ENCODE data around the gene MBOAT1.
A peak's percentile ranks its signal among the peaks of the same experiment; 100 is the strongest.
"Not testable (repeated sequence)": the region's sequence is repeated elsewhere in the genome, so short reads cannot be mapped to it uniquely, and the experiment has no call there.

MBOAT1 gene

DNA sequence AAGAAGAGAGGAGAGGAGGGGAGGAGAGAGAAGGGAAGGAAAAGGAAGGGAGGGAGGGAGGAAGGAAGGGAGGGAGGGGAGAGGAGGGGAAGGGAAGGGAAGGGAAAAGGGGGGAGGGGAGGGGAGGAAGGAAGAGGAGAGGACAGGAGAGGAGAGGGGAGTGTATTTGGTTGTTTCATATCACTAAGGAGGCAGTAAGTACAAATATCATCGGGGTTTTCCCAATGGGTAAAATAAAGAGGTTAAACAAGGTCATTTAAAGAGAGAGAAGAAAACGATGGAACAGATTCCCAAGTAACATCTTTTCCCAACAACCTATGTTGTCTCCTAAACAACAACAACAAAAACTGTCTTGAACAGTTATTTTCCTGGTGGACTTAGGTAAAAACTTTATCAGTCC lies 43.6 kb downstream of the MBOAT1 start:
- DNase-seq, result no peak

DNA sequence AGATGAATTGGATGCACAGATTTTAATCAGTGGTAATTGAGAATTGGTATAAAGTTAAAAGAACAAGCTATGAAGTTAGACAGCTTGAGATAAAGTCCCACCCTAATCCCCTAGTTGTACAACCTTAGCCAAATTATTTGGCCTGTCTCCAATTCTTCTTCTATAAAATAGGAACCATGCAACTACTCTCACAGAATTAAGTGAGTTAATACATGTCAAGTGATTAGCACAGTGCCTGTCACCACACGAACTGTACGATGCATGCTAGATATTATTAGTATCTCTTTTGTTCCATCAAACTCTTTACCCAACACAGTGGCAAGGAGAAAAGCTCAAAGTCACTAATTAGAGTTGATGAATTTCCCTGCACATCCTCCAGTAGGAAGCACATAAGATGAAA lies 44.7 kb downstream of the MBOAT1 start:
- DNase-seq, result no peak

GRCh38 chr6:20166210-20166609 lies 46.1 kb downstream of the MBOAT1 start:
- no peak for DNase-seq

DNA sequence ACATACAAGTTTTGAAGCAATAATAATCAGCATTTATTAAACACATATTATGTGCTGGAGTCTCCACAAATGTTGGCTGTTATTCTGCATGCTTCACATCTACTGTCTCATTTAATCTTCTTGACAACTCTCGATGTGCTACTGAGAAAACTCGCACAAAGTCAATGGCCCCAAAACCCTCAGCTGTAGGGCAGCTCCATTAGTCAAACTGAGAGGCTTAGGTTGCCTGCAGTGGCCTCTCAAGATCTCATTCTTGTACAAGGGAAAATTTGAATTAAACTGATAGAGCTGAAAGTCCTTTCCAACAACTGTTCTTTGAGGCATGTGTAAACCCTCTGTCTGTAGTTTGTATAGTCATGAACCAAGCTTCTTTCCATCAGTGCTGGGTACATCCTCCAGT lies 49.8 kb downstream of the MBOAT1 start:
- no peak for DNase-seq

DNA sequence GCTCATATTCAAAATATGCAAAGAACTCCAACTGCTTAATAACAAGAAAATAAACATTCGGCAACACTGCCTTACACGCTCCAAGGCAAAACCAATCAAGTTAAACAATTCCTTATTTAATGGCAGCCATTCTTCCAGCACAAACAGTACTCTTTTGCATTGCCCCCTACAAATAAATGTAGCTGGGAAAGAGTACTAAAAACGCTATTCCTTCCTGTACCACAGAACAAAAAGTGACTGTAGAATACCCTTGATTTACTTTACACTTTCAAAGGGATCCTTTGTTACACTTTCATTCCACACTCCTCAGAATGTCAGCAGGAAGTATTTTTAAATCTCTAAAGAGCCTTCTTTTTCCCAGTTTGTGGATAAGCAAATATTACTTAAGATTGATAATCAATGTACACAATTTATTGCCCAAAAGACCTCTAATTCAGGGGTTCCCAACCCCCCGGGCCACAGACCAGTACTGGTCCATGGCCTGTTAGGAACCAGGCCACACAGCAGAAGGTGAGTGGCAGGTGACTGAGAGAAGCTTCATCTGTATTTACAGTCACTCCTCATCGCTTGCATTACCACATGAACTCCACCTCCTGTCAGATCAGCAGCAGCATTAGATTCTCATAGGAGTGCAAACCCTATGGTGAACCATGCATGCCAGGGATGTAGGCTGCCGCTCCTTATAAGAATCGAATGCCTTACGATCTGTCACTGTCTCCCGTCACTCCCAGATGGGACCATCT lies 51.6 kb downstream of the MBOAT1 start:
- no peak for DNase-seq

DNA sequence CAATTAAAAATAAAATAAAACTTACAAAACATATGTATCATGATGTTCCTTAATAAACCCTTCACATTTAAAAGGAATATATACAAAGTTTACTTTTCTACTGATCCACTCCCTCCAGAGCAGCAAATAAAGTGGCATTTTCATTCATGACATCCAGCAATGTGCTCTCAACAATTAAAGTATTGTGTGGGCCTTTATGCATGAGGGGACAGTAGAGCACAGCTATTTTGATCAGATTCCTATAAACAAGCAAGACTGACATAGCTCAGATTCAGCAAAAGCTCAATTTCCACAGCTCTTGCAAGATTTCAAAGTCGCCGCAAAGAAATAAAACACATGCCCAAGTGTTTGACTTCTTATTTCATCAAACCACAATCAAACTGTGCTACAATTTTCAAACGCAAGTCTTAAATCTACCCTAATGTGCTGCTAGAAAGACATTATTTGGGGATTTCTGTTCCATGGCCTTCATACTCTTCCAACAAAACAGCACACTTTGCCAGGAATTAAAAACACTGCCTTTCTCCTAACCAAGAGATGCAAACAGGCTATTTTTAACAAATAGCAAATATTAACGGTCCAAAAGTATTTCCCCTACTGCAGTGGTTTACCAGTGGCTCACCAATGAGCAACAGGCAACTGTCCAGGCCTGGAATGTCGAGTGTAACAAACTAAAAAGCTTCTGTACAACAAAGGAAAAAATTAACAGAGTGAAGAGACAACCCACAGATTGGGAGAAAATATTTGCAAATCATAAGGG lies 52.3 kb downstream of the MBOAT1 start:
- no peak for DNase-seq

GRCh38 chr6:20159098-20159497 lies 53.2 kb downstream of the MBOAT1 start:
- no peak for DNase-seq

GRCh38 chr6:20158676-20159075 lies 53.6 kb downstream of the MBOAT1 start:
- DNase-seq, result no peak

DNA sequence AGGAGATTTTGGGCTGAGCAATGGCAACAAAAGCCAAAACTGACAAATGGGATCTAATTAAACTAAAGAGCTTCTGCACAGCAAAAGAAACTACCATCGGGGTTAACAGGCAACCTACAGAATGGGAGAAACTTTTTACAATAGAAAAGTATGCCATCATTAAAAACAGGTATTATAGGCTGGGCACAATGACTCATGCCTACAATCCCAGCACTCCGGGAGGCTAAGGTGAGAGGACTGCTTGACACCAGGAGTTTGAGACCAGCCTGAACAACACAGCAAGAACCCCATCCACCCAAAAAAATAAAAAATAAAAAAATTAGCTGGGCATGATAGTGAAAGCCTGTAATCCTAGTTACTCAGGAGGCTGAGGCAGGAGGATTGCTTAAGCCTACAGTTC lies 55.4 kb downstream of the MBOAT1 start:
- no peak for DNase-seq

DNA sequence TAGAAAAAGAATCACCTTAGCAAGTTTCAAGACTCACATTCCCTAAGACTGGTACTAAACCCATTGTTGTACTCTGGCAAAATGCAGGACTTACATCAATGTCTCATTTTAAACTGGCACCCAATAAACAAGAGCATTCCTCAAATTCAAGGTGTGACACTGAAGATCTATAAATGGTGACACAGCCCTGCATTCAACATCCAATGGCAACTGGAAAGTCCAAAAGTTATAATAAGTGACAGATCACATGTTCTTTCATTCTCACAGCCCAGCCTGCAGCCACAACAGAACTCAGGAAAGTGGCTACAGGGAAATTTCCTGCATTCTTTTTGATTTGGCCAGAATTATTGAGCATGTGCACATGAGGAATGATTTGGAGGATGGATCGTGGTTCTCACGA lies 57.5 kb downstream of the MBOAT1 start:
- DNase-seq, result no peak

DNA sequence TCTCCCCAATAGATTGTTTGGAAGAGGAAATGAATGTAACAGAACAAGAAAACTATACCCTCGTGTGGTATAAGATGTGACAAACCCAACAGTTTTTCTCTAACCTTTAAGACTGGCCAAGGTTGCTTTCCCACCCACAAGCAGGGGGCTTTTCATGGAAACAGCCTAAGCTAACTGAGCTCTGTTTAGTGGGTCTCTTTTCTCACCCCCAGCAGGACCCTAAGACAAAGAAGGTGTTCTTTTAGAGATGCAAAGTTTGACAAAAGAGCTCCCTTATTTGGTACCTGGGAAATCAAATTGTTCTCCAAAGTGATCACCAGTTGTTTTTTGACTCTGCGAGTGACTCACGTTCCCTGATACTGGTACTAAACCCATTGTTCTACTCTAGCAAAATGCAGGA lies 59.1 kb downstream of the MBOAT1 start:
- DNase-seq, result no peak

DNA sequence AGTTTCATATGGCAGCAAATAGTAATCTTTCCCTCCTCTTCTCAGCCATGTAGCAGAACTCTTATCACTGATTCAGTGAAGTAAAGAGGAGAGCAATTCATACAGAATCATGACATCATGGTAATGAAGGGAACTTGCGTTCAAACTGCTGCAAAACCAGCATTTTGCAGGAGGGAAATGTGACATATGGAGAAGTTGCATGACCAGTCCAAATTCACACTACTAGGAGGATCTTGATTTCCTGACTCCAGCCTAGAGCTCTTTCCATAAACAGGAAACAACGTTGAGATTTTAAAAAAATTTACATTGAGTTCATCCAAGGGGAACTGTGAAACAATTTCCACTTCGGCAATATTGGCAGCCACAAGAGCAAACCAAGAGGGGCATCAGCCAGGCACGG lies 63.8 kb downstream of the MBOAT1 start:
- no peak for DNase-seq

DNA sequence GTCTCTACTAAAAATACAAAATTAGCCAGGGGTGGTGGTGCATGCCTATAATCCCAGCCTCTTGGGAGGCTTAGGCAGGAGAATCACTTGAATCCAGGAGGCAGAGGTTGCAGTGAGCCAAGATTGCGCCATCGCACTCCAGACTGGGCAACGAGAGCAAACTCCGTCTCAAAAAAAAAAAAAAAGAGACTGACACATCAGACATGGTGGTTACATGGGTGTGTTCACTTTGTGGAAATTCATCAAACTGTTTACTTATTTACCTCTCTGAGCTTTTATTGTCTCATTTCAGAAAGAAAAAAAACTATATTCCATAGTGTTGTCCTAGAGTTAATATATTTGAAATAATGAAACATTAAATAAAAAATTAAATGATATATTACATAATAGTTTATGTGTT lies 64.8 kb downstream of the MBOAT1 start:
- no peak for DNase-seq

- DNase-seq, result not testable (repeated sequence)
Measured at GRCh38 chr6:20146831-20147230, 65.4 kb downstream of the MBOAT1 start.

GRCh38 chr6:20146291-20146690 lies 66.0 kb downstream of the MBOAT1 start:
- no peak for DNase-seq

DNA sequence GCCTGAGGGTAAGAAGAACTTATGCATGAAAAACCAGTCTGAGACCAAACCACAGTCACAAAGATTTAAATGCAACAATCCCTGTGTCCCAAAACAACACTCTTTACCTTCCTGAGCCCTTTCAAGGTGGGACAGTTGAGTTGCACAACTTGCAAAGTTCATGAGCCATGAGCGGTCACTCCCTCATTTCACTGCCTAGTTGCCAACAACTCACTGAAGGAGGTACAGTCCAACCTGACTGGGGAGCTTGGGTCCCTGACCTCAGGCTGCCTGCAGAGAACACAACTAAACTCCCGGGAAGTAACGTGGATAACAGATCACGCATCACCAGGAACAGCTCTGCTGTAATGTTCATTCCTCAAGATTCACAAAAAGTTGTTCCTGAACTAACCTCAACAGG lies 69.4 kb downstream of the MBOAT1 start:
- DNase-seq, result no peak

GRCh38 chr6:20141931-20142330 lies 70.3 kb downstream of the MBOAT1 start:
- DNase-seq, result no peak

GRCh38 chr6:20139127-20139963 lies 72.9 kb downstream of the MBOAT1 start:
- DNase-seq, result not testable (repeated sequence)

DNA sequence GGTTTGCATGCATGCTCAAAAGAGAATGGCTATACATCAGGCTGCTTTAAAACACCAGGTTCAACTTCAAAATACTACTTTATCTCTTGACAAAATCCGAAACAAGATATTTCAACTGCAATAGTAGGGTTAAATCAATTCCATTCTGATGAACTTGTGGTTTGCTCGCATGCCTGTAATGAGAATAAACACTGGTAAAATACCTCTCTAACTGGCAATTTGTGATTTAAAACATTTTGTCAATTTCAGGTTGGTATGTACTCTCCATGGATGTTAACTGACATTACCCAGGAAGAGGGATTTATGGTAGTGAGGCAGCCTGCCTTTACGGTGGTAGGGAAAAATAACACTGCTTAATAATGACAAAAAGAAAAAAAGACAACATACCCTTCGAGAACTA lies 74.4 kb downstream of the MBOAT1 start:
- no peak for DNase-seq

GRCh38 chr6:20137240-20137639 lies 75.0 kb downstream of the MBOAT1 start:
- DNase-seq, result peak in 1 of 2 experiments; percentile 4

- no peak for DNase-seq
Measured at GRCh38 chr6:20135677-20136268, 76.5 kb downstream of the MBOAT1 start.

- no peak for DNase-seq
Measured at GRCh38 chr6:20134613-20135012, 77.7 kb downstream of the MBOAT1 start.

Data from NCI-H1930 (cell line).